Fibroblast of villous mesenchyme (primary cell): ENCODE data around the gene FAM161A. TPM values are rescaled to one million over a fixed set of nuclear protein-coding genes. Genes with fewer than 3 reads are reported as not detected.
"Not testable (repeated sequence)": the region's sequence is repeated elsewhere in the genome, so short reads cannot be mapped to it uniquely, and the experiment has no call there.

Experiments
- DNase-seq: peaks from one replicate; pipeline ENCODE4 v3.0.0-alpha.2; 2010; ENCODE audit warnings: low read depth
- H3K4me3 ChIP-seq: 2 replicates; pipeline ENCODE4 v1.5.1; 2011; ENCODE audit warnings: low read depth, mild to moderate bottlenecking, low read length
- total RNA-seq: library from RNA; depleted of rRNA; stranded (reverse); fragments of >200 nt; gene quantifications from 2 replicates; pipeline ENCODE4 v1.2.3, GENCODE V29; 2012
- TF ChIP-seq, protein P1 (sequence below): IDR thresholded peaks from 2 replicates; pipeline ENCODE4 v1.5.1; 2012; ENCODE audit warnings: low read depth, mild to moderate bottlenecking, low read length; ENCODE audit not compliant: insufficient read depth

Gene FAM161A
- total RNA-seq, 1 donor: 2.2 TPM

GRCh38 chr2:61807036-61807757, 46.7 kb downstream of the FAM161A start:
- DNase-seq: no peak
- TF ChIP-seq, protein P1, sequence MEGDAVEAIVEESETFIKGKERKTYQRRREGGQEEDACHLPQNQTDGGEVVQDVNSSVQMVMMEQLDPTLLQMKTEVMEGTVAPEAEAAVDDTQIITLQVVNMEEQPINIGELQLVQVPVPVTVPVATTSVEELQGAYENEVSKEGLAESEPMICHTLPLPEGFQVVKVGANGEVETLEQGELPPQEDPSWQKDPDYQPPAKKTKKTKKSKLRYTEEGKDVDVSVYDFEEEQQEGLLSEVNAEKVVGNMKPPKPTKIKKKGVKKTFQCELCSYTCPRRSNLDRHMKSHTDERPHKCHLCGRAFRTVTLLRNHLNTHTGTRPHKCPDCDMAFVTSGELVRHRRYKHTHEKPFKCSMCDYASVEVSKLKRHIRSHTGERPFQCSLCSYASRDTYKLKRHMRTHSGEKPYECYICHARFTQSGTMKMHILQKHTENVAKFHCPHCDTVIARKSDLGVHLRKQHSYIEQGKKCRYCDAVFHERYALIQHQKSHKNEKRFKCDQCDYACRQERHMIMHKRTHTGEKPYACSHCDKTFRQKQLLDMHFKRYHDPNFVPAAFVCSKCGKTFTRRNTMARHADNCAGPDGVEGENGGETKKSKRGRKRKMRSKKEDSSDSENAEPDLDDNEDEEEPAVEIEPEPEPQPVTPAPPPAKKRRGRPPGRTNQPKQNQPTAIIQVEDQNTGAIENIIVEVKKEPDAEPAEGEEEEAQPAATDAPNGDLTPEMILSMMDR: no peak
- H3K4me3 ChIP-seq: no peak overlapping the region

DNA sequence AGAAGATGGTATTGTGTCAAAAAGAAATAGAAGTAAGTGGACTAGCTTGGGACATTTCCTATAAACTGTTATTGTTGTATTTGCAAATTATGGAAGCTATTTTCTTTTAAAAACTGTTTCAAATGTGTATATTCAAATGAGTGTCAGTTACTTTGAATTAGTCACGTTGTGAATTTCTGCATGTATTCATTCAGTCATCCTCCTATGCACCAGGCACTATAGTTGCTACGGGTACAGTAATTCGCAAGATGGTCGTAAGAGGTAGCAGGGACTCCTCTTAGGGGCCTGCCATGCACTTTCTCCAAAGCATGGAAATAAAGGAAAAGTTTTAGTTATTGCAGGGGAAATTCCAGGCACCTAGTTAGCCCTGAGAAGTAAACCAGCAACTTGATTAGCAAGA, 51.3 kb downstream of the FAM161A start:
- DNase-seq: no peak
- TF ChIP-seq, protein P1: no peak
- H3K4me3 ChIP-seq: no peak overlapping the region

DNA sequence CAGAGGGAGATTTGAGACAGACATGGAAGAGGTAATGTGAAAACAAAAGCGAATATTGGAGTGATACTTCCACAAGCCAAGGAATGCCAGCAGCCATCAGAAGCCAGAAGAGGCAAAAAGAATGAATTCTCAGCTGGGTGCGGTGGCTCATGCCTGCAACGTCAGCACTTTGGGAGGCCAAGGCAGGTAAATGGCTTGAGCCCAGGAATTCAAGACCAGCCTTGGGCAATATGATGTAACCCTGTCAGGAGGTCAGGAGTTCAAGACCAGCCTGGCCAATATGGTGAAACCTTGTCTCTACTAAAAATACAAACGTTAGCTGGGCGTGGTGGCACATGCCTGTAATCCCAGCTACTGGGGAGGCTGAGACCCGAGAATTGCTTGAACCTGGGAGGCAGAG, 54.8 kb downstream of the FAM161A start:
- H3K4me3 ChIP-seq: no peak overlapping the region
- TF ChIP-seq, protein P1: no peak
- DNase-seq: no peak

- not testable (repeated sequence) for H3K4me3 ChIP-seq, DNase-seq
These were observed 56.4 kb downstream of the FAM161A start for GRCh38 chr2:61797446-61797845.

- DNase-seq: no peak
- TF ChIP-seq, protein P1: no peak
These were observed 58.5 kb downstream of the FAM161A start for GRCh38 chr2:61795408-61795807.

GRCh38 chr2:61793389-61793836, 60.4 kb downstream of the FAM161A start:
- TF ChIP-seq, protein P1: peak; percentile 69
- peak; percentile 63 for DNase-seq
- H3K4me3 ChIP-seq: peak overlapping the region; percentile 31

More at GRCh38 chr2:61795408-61795807, 58.5 kb downstream of the FAM161A start:
- H3K4me3 ChIP-seq: no peak overlapping the region

DNA sequence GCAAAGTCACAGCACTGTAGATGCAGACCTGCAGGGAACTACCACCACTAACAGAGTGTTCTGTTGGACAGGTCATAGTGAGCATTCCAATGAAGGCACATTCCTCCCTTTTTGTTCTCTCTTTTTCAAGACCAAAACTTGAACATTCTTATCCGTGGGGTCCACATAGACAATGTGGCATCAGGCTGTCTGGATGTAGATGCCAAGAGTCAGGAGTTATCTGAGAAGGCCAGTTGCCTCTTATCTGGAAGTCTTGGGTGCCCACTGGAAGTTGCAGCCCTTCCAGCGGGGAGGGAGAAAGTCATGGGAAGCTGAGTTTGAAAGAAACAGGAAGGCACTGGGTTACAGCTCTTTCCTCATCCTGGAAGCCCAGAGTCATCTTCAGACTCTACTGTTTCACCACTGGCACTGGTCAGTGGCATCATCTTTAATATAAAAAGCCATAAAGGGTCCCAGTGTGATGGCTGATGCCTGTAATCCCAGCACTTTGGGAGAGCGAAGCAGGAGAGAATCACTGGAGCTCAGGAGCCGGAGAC, 61.4 kb downstream of the FAM161A start:
- TF ChIP-seq, protein P1: no peak
- no peak overlapping the region for H3K4me3 ChIP-seq
- DNase-seq: no peak
